AG09319 (cell line): Measurements from ENCODE around the gene EEF1G.

Experiments
- DNase-seq: peaks from one replicate; pipeline ENCODE4 v3.0.0-alpha.2; 2010; ENCODE audit warnings: low read depth; ENCODE audit errors: extremely low read depth
- TF ChIP-seq, protein P1 (sequence below): IDR thresholded peaks from 2 replicates; pipeline ENCODE4 v1.5.1; 2011; ENCODE audit warnings: low read depth, mild to moderate bottlenecking, inconsistent platforms, low read length, moderate library complexity

EEF1G gene

DNA sequence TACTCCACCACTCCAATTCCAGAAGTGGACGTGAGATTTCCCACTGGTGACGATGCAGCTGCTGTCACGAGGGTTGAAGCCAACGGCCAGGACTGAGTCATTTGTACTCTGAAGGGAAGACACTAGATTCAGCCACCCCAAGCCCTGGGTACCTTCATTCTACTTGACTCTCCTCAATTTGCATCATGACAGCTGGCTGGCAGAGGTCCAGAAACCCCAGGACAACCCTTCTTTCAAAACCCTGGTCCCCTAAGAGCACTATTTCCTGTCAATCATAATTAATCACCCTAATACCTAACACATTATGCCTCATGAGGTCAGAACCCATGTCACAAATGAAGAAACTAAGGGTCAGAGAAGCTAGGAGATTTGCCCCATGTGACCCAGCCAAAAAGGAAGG, 34.0 kb upstream of the EEF1G start:
- DNase-seq, result no peak
- TF ChIP-seq, protein P1, sequence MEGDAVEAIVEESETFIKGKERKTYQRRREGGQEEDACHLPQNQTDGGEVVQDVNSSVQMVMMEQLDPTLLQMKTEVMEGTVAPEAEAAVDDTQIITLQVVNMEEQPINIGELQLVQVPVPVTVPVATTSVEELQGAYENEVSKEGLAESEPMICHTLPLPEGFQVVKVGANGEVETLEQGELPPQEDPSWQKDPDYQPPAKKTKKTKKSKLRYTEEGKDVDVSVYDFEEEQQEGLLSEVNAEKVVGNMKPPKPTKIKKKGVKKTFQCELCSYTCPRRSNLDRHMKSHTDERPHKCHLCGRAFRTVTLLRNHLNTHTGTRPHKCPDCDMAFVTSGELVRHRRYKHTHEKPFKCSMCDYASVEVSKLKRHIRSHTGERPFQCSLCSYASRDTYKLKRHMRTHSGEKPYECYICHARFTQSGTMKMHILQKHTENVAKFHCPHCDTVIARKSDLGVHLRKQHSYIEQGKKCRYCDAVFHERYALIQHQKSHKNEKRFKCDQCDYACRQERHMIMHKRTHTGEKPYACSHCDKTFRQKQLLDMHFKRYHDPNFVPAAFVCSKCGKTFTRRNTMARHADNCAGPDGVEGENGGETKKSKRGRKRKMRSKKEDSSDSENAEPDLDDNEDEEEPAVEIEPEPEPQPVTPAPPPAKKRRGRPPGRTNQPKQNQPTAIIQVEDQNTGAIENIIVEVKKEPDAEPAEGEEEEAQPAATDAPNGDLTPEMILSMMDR, result no peak

DNA sequence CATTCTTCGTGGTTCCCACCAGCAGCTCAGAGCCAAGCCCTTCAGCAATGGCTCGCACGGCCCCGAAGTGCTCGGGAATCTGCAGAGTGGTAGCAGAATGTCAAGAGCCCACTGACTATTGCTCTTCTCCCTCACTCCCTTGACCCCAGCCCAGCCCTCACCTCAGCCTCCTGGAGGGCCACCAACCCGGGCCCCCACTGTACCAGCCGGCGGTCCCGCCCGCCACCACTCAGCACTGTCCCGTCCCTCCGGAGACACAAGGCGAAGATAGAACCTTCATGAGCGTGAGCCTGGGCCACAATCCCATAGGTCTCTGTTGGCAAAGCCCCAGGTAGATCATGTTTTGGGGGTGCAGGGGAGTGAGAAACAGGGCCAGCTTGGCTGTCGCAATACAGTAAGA, 32.2 kb upstream of the EEF1G start:
- no peak for DNase-seq
- TF ChIP-seq, protein P1, result no peak

DNA sequence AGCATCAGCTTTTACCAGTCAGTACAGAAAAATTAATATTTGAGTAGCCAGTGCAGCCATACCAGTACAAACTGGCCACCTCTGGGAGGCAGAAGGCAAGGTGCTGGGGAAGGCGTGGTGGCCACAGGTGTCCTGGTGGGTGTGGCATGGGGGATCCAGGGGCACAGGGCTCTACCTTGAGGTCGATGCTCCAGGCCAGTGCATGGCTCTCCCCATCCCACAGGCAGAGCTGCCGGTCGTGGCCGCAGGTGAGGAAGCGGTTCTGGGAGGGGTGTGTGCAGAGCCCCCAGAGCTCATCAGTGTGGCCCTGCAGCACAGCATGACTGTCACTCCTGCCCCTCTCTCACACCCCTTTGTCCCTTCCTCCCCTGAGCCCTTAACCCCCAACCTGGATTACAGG, 31.8 kb upstream of the EEF1G start:
- no peak for DNase-seq
- TF ChIP-seq, protein P1, result no peak

DNA sequence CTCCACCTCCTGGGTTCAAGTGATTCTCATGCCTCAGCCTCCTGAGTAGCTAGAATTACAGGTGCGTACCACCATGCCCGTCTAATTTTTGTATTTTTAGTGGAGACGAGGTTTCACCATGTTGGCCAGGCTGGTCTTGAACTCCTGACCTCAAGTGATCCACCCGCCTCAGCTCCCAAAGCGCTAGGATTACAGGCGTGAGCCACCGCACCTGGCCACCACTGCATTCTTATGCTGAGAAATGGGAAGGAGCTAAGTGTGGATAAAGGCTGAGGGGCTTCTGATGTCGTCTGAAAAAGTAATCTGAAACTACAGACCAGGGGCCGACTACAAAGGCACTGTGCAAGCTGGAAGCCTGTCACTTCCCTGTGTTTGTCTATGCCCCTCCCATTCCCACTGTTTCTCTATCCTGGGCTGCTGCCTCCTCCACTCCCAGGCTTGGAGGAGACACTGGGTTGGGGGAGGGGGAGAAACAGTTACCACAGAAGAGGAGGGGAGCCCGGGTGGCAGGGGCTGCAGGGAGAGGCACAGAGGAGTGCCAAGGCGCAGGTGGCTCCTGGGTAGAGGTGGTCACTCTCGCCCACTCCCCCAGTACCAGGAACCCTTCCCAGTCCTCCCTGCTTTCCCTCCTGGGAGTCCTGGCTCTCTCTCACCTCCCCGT, 30.9 kb upstream of the EEF1G start:
- no peak for DNase-seq

DNA sequence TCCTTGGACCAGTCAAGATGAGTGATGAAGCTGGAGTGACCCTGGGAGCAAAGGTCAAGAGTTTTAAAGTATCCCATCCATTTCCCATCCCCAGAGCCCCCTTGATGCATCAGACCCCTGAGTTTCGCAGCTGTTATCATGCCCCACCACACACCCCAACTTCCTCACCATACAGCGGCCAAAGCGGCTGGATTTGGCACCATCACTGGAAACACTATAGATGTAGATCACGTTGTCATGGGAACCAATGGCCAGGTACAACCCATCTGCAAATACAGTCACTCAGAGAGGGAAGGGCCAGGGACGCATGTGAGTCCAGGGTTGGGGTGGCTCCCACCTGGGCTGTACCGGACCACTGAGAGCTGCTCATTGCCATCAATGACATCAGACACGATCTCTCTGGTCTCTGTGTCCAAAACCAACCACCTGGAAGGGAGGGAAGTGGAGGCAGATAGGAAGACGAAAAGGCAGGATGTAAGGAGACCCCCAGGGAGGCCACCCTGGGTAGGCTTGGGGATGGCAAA, 30.1 kb upstream of the EEF1G start:
- TF ChIP-seq, protein P1, result no peak
- DNase-seq, result no peak

More for the DNA sequence above, 30.9 kb upstream of the EEF1G start:
- TF ChIP-seq, protein P1, result no peak

DNA sequence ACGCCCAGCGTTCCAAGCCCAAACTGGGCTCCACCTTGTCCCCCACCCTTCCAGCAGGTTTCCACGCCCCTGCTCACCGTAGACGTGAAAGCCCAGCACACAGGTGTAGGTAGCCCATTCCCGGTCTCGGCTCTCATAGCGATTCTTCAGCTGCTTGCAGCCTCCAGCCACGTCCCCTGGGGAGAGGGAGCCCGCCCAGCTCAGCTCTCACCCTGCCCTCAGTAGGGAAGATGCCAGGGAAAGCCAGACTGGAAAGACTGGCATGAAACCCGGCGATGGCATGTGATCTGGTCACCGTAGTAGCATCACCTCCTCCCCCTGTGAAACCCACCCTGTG, 29.3 kb upstream of the EEF1G start:
- DNase-seq, result no peak
- TF ChIP-seq, protein P1, result no peak

DNA sequence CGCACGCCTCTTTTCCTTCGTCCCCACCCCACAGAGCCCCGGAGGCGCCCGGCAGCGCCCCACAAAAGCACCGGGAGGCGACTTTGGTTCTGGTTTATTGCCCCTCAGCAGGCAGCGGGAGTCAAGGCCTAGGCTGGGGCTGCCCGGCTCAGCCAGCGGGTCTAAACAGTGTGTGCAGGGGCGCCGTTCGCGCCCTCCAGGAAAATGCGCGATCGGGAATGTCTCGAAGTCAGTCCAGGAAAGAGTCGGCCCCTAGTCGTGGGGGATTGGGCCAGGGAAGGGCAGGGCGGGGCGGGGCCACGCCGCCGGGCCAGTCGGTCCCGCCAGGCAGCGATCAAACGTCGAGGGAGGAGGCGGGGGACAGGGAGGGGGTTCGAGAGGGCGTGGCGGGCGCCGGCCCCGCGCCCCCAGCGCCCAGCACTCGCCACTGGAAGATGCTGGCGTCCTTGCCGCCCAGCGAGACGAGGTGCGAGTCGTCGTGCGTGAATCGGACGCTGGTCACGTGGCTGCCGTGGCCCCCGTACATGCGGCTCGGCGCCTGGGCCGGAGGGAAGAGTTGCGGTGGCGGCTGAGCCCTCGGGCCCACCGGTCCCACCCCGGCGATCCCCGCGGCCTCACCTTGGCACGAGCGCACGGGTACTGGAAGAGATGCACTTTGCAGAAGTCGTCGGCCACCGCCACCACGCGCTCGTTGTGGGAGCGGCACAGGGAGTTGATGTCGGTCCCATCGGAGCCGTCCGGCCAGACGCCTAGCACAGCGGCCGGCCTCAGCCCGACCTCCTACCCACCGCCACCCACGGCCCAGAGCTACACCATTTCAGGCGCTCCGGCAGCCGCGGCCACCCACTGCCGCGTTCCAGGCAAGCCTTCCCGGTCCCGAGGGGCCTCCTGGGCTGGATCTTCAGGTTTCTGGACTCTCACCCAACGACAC, 28.7 kb upstream of the EEF1G start:
- DNase-seq, result no peak
- TF ChIP-seq, protein P1, result no peak; the same call in 1 of the 2 replicates
